ENCODE data around the gene PLEKHA6.

GRCh38 chr1:204400882-204401510, 41.3 kb upstream of the PLEKHA6 start:
- TF ChIP-seq EP300 (conservative IDR thresholded peaks at IDR 0.05; ENCODE audit: poor library complexity, severe bottlenecking) (no peak), CTCF (IDR thresholded peaks at IDR 0.05; ENCODE audit: poor library complexity, severe bottlenecking) (no peak), TAF1 (IDR thresholded peaks at IDR 0.05; ENCODE audit: low read depth) (no peak), MXI1 (conservative IDR thresholded peaks at IDR 0.05; ENCODE audit: poor library complexity, severe bottlenecking) (no peak), RAD21 (conservative IDR thresholded peaks at IDR 0.05) (no peak)

Measured in neural cell (in vitro differentiated cells).